T1000 (cell line): Measurements from ENCODE around the gene GPR183.

Experiments used
- DNase-seq: peaks from one replicate; lab custom pipeline; 2025; ENCODE audit warnings: mixed read lengths; lab: John Stamatoyannopoulos, UW

The GPR183 gene, protein sequence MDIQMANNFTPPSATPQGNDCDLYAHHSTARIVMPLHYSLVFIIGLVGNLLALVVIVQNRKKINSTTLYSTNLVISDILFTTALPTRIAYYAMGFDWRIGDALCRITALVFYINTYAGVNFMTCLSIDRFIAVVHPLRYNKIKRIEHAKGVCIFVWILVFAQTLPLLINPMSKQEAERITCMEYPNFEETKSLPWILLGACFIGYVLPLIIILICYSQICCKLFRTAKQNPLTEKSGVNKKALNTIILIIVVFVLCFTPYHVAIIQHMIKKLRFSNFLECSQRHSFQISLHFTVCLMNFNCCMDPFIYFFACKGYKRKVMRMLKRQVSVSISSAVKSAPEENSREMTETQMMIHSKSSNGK

GRCh38 chr13:99307247-99307646 lies at the start of gene GPR183:
Gene GPR183, minus strand, starts transcription at chr13:99307399. Its CDS starts 11,254 bp downstream, at chr13:99296145.
- DNase-seq = no peak

DNA sequence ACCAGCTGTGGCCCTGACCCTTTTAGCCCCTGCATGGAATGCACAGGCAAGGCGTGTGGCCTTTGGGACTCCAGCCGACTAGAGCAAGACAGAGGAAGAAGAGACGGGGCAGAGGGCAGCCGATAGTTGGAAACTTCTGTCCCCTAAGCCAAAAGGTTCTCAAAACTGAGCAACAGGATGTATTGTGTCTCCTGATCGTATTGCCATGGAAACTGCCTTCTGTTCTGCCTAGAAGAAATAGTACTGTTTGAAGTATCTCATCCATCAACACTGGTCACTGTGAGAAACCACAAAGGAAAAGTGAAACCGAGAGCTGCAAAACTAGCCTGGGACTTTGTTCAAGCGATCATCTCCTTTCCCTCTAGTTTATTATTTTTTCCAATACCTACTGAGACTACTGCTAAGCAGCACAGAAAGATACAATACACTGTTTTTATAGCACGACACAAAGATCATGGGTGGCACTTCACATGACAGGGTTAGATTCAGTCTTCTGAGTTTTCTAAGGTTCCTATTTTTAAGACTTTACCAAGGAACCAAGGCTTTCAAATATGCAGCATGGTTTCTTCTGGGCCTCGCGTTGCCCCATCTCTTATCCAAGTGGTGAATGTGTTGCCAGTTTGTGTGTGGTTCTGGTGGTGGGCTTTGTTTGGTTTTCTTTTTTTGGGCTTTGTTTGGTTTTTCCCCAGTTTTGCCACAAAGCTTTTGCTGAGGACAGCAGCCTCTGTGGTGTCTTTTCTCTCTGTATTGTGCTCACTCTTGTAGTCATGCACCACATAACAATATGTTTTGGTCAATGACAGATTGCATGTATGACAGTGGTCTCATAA lies 49.3 kb upstream of the GPR183 start:
- DNase-seq = no peak

GRCh38 chr13:99356012-99356261 lies 48.7 kb upstream of the GPR183 start:
- DNase-seq = no peak

- no peak for DNase-seq
These were observed 48.2 kb upstream of the GPR183 start for GRCh38 chr13:99355267-99356011.

DNA sequence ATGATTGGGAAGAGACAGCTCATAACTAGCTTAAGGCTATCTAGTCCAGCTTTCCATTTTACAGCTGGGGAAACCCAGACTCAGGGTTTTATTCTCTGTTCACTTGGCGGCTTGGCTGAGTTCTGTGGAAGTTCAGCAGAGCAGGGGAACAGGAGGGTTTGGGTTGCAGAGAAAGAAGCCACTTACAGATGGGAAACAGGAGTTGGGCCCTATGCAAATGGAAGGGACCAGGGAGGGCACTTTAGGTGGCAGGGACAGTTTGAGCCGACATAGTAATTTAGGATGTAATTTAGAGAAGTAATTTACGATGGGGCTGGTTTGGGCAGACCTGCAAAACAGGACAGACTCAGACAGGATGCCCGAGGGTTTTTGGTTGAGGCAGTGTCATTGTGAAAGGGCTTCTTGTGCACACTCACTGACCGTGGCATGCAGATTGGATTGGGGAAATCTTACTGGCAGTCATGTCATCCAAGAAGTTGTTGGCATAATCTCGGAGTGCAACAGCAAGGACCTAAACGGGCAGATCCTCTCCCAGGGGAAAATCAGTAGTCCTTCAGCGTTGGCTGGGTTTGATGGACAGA lies 47.3 kb upstream of the GPR183 start:
- DNase-seq = no peak

DNA sequence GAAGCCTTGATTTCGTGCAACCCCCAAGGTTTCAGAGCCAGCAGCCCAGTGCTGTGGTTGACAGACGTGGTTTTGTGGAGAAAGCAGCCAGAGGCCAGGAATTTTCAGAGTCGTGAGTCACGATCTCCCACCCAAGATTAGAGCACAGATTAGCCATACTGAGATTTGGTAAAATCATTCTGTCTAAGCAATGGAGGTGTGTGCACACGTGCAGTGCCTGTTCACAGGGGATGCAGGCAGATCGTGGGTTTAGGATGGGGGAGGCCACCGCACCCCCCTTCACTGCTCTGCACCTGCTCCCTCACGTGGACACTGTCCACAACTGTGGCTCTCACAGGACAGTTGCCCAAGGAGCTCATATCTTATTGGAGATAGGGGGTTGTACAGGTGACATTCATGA lies 46.6 kb upstream of the GPR183 start:
- no peak for DNase-seq

GRCh38 chr13:99353246-99353600 lies 46.0 kb upstream of the GPR183 start:
- DNase-seq = no peak

DNA sequence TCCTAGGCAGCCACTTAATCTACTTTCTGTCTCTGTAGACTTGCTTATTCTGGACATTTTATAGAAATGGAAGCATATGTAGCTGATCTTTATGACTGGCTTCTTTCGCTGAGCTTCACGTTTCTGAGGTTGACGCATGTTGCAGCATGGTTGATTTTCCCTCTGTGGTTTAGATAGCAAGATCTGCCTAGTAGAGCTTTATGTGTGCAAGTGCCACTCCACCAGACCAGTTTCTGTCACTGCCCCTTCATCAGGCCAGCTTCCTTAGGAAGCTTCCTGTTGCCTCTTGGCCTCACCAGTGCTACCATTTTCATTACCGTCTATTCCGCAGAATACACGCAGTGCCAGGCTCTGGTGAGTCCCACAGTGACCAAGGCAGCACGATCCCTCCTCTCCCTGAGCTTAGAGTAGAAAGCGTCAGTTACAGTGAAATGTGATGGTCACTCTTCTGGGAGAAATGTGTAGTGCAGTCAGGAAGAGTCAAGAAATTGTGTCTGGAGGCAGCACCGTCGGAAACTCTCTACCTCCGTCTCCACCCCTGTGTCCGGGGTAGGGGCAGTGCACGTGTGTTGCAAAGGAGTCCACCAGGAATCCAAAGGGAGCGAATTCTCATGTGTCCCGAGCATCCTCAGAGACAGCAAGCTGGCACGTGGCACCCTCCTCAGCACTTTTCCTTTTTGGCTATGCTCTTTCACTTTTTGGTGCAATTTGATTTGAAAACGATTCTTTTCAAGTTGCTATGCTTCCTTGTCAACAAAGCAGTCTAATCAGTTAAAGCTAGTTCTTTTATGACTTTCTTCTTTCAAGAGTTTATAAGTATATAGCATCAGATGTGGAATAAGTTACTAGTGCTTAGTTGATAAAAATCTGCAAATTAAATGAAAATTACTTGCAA lies 45.4 kb upstream of the GPR183 start:
- no peak for DNase-seq

GRCh38 chr13:99351772-99352171 lies 44.6 kb upstream of the GPR183 start:
- DNase-seq = no peak

GRCh38 chr13:99350191-99350590 lies 43.0 kb upstream of the GPR183 start:
- DNase-seq = no peak

DNA sequence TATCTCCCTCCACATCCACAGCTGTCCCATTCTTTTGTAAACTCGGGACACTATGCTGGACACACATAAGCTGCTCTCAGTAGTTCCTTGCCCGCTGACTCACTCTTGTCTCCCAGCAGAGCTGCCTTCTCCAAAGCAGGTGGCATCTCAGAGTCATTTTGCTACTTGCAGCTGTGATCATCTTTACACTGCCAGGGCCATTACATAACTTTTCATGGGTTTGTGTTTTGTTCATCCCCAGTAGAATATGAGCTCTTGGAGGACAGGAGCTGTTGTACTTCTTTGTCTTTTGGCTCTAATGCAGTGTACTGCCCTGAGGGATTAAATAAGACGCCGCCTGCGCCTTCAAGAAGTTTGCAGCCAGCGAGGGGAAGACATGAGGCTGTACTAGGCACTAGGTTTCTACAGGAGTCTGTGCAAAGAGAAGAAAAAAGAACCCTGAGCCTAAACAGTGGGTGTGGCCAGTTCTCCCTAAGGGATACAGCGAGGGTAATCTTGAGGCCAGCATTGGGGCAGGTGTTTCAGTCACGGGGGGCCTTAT lies 40.8 kb upstream of the GPR183 start:
- no peak for DNase-seq

DNA sequence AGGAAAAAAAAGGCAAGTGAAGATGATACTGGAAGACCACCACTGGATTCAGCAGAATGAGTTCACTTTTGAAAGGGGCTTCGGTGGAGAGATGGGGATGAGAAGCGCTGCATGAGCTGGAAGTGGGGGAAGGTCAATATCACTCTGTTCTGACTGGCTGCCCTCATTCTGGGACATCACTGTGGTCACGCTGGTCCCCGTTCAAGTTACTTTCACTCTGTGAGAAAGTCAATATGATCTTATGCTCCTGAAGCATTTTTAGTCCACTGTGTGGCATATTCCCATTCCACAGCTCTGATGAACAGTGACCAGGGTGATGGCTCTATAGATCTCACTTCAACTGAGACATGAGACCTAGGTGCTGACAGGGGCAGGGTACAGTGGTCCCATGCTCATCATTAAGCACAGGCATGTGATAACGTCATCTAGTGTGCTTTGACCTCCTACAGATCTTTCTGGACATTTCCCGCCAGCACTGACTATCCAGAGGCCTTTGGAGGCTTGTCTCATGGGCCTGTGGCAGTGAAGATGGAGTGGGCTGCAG lies 40.2 kb upstream of the GPR183 start:
- no peak for DNase-seq

- DNase-seq = no peak
These were observed 39.3 kb upstream of the GPR183 start for GRCh38 chr13:99346335-99347042.

- no peak for DNase-seq
These were observed 38.1 kb upstream of the GPR183 start for GRCh38 chr13:99345345-99345744.

DNA sequence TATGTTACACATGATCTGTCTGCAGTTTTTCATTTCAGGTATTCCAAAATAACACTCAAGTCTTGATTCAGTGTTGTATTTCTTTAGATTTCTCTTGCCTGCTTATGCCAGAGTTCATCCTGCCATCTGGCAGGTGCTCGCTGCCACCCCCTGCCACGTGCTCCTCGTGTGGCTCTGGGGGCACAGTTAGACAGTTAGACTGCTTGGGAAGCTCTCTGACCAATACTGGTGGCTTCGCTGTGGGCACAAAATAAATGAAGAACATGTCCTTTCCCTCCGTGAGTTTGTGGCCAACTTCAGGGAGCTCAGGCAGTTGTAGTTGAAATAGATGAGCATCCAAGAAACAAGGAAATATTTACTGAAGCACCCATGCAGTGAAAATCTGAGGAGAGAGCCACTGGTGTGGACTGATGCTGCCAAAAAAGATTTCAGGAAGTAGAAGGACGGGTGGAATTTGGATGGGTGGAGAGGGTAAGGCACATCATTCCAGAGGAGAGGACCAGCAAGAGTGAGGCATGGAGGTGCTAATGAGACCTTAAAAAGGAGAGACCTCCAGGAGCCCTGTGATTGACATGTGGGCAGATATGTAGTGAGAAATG lies 37.5 kb upstream of the GPR183 start:
- DNase-seq = no peak

- DNase-seq = no peak
These were observed 35.6 kb upstream of the GPR183 start for GRCh38 chr13:99342723-99343315.

DNA sequence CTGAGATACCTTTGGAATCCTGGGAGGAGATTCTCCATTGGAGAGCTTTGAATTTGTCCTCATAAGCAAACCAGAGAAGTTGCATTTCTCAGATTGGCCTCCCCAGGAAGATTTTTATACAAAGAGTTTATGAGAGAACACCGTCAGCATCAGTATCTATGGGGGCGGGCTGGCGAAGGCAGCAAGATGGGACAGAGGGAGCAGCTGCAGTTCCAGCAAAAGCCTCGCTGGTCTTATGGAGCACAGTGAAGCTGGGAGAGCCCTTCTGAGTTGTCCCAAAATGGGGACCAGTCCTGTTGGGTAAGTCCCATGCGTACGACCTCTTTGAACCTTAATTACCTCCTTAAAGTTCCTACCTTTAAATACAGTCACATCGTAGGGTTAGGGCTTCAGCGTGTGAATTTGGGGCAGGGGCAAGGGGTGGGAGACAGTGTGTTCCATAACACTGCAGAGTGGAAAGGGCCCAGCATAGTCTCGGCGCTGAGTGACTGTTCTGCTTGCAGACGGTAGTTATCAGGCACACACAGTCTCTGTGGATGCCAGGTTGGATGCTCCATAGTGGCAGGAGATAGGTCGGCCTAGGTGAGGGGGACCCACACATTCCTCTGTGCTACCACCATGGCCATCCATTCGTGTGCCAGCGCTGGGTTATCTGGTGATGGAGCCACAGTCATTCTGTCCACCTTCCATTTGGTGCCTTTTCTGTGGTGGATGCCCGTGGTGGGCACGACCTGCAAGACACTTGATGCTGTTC lies 34.9 kb upstream of the GPR183 start:
- no peak for DNase-seq

DNA sequence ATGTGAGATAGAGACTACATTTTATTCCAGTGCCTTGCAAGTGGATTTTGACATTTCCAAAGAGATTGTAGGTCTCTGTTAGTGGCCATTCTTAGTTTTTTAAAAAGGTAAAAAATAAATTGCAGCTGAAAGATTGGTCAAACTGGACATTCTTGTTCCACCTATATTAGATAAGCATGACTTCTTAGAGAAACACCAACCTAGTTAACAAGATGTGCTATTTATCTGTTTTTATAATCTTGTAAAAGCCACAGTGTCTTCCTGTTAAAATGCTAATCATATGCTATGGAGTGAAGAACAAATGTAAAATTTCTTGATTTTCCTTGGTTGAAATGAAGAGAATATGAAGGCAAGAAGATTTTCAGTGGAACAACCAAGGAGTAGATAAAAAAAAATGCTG lies 33.4 kb upstream of the GPR183 start:
- DNase-seq = no peak
